Right atrium auricular region (tissue), 2 donors: Measurements from ENCODE around the gene CCDC68. TPM values are rescaled to one million over a fixed set of nuclear protein-coding genes. Genes with fewer than 3 reads are reported as not detected.
A peak's percentile ranks its signal among the peaks of the same experiment; 100 is the strongest.
"Not testable (repeated sequence)": the region's sequence is repeated elsewhere in the genome, so short reads cannot be mapped to it uniquely, and the experiment has no call there.

Experiments
- DNase-seq: peaks from one replicate; pipeline ENCODE4 v3.0.0-alpha.2; 2019; ENCODE audit warnings: low spot score
- H3K27ac ChIP-seq, 2 donors: fragments of 200-600 bp; sonication (generic); 1 replicate in 1 of 2; 2 replicates in 1 of 2; pipeline ENCODE4 v1.5.1; 2016 to 2019
- H3K27me3 ChIP-seq, 2 donors: fragments of 200-600 bp; sonication (generic); one replicate each; pipeline versions ENCODE4 v1.5.1 to v1.6.0; 2017 to 2019
- H3K36me3 ChIP-seq: fragments of 200-600 bp; sonication (generic); one replicate; pipeline ENCODE4 v1.5.1; 2016
- H3K4me1 ChIP-seq, 2 donors: fragments of 200-600 bp; sonication (generic); one replicate each; pipeline versions ENCODE4 v1.5.1 to v1.6.0; 2017 to 2019
- H3K4me3 ChIP-seq, 2 donors: fragments of 200-600 bp; sonication (generic); 1 replicate in 1 of 2; 2 replicates in 1 of 2; pipeline ENCODE4 v1.5.1; 2017 to 2019; ENCODE audit warnings: mild to moderate bottlenecking in 1 of 2, moderate library complexity in 1 of 2
- H3K9me3 ChIP-seq, 2 donors: fragments of 200-600 bp; sonication (generic); one replicate each; pipeline ENCODE4 v1.5.1; 2019
- total RNA-seq, 2 donors: library from RNA; depleted of rRNA; stranded (reverse); fragments of >200 nt; gene quantifications; one replicate each; pipeline ENCODE4 v1.1.0, GENCODE V29; 2016
- TF ChIP-seq, protein P1 (sequence below), 2 donors: fragments of 200-600 bp; sonication (generic); IDR thresholded peaks; one replicate each; pipeline ENCODE4 v1.5.1; 2019; ENCODE audit warnings: antibody characterized with exemption in 2 of 2

Gene CCDC68
- total RNA-seq, 2 donors from 2014 or later = 7.3 to 8.0 TPM

DNA sequence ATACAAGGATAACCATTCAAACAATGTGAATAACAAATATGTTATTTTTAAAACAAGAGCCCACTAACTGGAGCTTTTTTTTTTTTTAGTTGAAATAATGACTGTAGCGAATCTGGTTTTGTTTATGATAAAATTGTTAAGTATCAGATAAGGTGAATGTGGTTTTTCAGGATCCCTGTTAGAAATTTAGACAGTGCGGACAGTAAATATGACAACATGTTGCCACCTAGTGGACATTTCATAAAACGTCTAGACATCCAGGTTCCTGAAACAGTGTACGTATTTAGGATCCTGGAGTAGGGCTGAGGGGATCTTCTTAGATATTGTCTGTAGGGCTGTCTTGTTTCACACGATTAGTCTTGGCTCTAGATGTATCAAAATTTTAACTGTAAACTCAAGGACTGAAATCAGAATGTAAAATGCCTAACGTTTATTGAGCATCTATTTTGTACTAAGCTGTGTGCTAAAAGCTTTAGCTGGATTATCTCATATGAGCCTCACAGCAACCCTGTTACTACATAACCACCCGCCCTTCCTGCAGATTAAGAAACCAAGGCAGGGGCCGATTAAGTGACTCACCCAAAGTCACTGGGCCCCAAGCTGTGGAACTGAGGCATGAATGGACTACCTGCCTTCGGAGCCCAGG is 23.9 kb upstream of the CCDC68 start:
- no peak overlapping the region for H3K4me3 ChIP-seq
- no peak overlapping the region for H3K27ac ChIP-seq
- TF ChIP-seq, protein P1, sequence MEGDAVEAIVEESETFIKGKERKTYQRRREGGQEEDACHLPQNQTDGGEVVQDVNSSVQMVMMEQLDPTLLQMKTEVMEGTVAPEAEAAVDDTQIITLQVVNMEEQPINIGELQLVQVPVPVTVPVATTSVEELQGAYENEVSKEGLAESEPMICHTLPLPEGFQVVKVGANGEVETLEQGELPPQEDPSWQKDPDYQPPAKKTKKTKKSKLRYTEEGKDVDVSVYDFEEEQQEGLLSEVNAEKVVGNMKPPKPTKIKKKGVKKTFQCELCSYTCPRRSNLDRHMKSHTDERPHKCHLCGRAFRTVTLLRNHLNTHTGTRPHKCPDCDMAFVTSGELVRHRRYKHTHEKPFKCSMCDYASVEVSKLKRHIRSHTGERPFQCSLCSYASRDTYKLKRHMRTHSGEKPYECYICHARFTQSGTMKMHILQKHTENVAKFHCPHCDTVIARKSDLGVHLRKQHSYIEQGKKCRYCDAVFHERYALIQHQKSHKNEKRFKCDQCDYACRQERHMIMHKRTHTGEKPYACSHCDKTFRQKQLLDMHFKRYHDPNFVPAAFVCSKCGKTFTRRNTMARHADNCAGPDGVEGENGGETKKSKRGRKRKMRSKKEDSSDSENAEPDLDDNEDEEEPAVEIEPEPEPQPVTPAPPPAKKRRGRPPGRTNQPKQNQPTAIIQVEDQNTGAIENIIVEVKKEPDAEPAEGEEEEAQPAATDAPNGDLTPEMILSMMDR (IDR thresholded peaks at IDR 0.05) = peak; percentile 58 to 74
- H3K27me3 ChIP-seq = no peaks in the 10 kb centered on the region
- H3K4me1 ChIP-seq = no peaks in the 10 kb centered on the region
- H3K36me3 ChIP-seq = no peaks in the 10 kb centered on the region
- DNase-seq = no peak
- no peaks in the 10 kb centered on the region for H3K9me3 ChIP-seq

- H3K4me1 ChIP-seq = no peaks in the 10 kb centered on the region
- no peaks in the 10 kb centered on the region for H3K36me3 ChIP-seq
- no peaks in the 10 kb centered on the region for H3K9me3 ChIP-seq
- DNase-seq = no peak
- no peak overlapping the region for H3K4me3 ChIP-seq
- H3K27ac ChIP-seq = no peak overlapping the region
- TF ChIP-seq, protein P1 (IDR thresholded peaks at IDR 0.05) = no peak
- no peaks in the 10 kb centered on the region for H3K27me3 ChIP-seq
These were observed 21.8 kb upstream of the CCDC68 start for GRCh38 chr18:54981076-54981475.

- TF ChIP-seq, protein P1 (IDR thresholded peaks at IDR 0.05) = no peak
- H3K4me3 ChIP-seq = no peak overlapping the region
- H3K9me3 ChIP-seq = no peaks in the 10 kb centered on the region
- no peaks in the 10 kb centered on the region for H3K36me3 ChIP-seq
- DNase-seq = no peak
- no peaks in the 10 kb centered on the region for H3K27me3 ChIP-seq
- no peaks in the 10 kb centered on the region for H3K4me1 ChIP-seq
- H3K27ac ChIP-seq = no peak overlapping the region
These were observed 16.3 kb upstream of the CCDC68 start for GRCh38 chr18:54975598-54975997.

GRCh38 chr18:54973046-54973445 is 13.8 kb upstream of the CCDC68 start:
- DNase-seq = no peak
- TF ChIP-seq, protein P1 (IDR thresholded peaks at IDR 0.05) = no peak
- Histone ChIP-seq H3K4me1 (no peaks in the 10 kb centered on the region), H3K9me3 (no peaks in the 10 kb centered on the region), H3K27me3 (no peaks in the 10 kb centered on the region), H3K36me3 (no peaks in the 10 kb centered on the region), H3K27ac (no peak overlapping the region), H3K4me3 (no peak overlapping the region)

DNA sequence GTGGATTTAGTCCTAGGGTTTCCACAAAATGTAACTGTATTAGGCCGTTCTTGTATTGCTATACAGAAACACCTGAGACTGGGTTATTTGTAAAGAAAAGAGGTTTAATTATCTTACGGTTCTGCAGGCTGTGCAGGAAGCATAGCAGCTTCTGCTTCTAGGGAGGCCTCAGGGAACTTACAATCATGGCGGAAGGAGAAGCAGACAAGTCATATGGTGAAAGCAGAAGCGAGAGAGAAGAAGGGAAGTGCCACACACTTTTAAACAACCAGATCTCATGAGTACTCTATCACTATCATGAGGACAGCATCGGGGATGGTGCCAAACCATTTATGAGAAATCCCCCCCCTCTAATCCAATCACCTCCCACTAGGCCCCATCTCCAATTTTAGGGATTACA is 9.5 kb upstream of the CCDC68 start:
- H3K36me3 ChIP-seq = no peaks in the 10 kb centered on the region
- H3K27ac ChIP-seq = no peak overlapping the region
- H3K27me3 ChIP-seq = no peaks in the 10 kb centered on the region
- no peaks in the 10 kb centered on the region for H3K4me1 ChIP-seq
- no peak overlapping the region for H3K4me3 ChIP-seq
- TF ChIP-seq, protein P1 (IDR thresholded peaks at IDR 0.05) = no peak
- DNase-seq = no peak
- H3K9me3 ChIP-seq = no peaks in the 10 kb centered on the region

- H3K4me1 ChIP-seq, H3K4me3 ChIP-seq, H3K27ac ChIP-seq, H3K36me3 ChIP-seq, DNase-seq, H3K9me3 ChIP-seq, H3K27me3 ChIP-seq: not testable (repeated sequence)
These were observed 9.0 kb upstream of the CCDC68 start for GRCh38 chr18:54968237-54968636.
